Calu3 (cell line): ENCODE results near the gene ZMYND12. TPM values are rescaled to one million over a fixed set of nuclear protein-coding genes. Genes with fewer than 3 reads are reported as not detected.
"Not testable (repeated sequence)": the region's sequence is repeated elsewhere in the genome, so short reads cannot be mapped to it uniquely, and the experiment has no call there.

Experiments used
- BruUV-seq: library from RNA; stranded (reverse); fragments of 400-500 nt; replicated peaks from 2 replicates; lab custom pipeline; 2021; lab: Mats Ljungman, UMichigan
- CTCF ChIA-PET: fragments of 300-600 bp; sonication (Branson Sonifier 250); formaldehyde crosslinking; loops from one replicate; lab custom pipeline; 2022; ENCODE audit warnings: antibody characterized with exemption; lab: Charles Lee
- DNase-seq: peaks from one replicate; pipeline ENCODE4 v3.0.0; 2022
- H3K27ac Mint-ChIP-seq: one replicate; pipeline ENCODE4 v1.8.0; 2022; ENCODE audit warnings: mixed read lengths; ENCODE audit not compliant: unreplicated experiment
- H3K27me3 Mint-ChIP-seq: one replicate; pipeline ENCODE4 v1.8.0; 2022; ENCODE audit warnings: mixed read lengths; ENCODE audit not compliant: unreplicated experiment
- H3K36me3 Mint-ChIP-seq: one replicate; pipeline ENCODE4 v1.8.0; 2022; ENCODE audit warnings: mild to moderate bottlenecking, moderate library complexity, mixed read lengths; ENCODE audit not compliant: insufficient read depth, unreplicated experiment
- H3K4me1 Mint-ChIP-seq: one replicate; pipeline ENCODE4 v1.8.0; 2022; ENCODE audit warnings: mild to moderate bottlenecking, low read depth, mixed read lengths; ENCODE audit not compliant: unreplicated experiment
- H3K4me3 Mint-ChIP-seq: one replicate; pipeline ENCODE4 v1.8.0; 2022; ENCODE audit warnings: mild to moderate bottlenecking, low read depth, moderate library complexity, mixed read lengths; ENCODE audit not compliant: unreplicated experiment
- H3K9me3 Mint-ChIP-seq: one replicate; pipeline ENCODE4 v1.8.0; 2022; ENCODE audit warnings: low read depth, mixed read lengths; ENCODE audit not compliant: unreplicated experiment
- CTCF ChIP-seq: fragments of 200-600 bp; IDR thresholded peaks from one replicate; pipeline ENCODE4 v1.8.0; 2022; ENCODE audit warnings: antibody characterized with exemption; ENCODE audit not compliant: unreplicated experiment
- intact Hi-C: fragments of 100-400 bp; cut with micrococcal nuclease; formaldehyde crosslinking; loops from one replicate; pipeline ENCODE4 v1.10.0; 2022; ENCODE audit not compliant: unreplicated experiment
- total RNA-seq: library from RNA; stranded (reverse); gene quantifications from 2 replicates; pipeline ENCODE4 v1.2.3, GENCODE V29; 2022

The ZMYND12 gene
- total RNA-seq, 1 experiment from 2014 or later: 1.1 TPM

DNA sequence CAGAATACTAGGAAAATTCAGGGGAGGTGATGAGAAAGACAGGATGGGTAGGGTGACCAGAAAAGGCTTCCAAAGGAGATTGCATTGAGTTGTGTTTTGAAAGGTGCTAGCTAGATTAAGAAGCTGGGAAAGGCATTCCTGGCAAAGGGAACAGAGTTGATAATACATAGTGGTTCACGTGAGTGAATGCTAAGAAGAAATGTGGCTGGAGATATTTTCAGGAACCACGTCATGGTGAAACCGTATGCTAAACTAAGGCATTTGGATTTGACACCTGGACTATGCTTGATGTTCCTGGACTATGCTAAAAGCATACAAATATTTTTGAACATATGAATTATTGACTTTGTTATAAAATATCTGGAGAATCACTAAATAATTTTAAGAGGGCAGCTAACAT is 22.0 kb upstream of the ZMYND12 start:
- H3K4me3 Mint-ChIP-seq: no peak overlapping the region

DNA sequence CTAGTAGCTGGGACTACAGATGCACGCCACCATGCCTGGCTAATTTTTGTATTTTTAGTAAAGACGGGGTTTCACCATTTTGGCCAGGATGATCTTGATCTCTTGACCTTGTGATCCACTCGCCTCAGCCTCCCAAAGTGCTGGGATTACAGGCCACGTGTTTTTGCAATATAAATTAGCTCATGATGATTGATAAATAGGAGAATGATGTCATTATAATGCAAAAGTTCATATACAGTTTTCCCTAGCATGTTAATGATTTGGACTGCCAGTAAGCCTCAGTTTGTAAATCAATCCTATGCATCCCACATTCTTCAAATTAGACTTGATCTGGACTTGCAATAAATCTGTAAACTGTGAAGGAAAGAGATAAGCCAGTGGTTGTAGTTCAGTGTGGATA is 21.5 kb upstream of the ZMYND12 start:
- CTCF ChIA-PET, DNase-seq: not testable (repeated sequence)

More for the DNA sequence above, 22.0 kb upstream of the ZMYND12 start:
- DNase-seq: no peak
- H3K27ac Mint-ChIP-seq: no peak overlapping the region
- CTCF ChIA-PET: no interaction called here
- H3K36me3 Mint-ChIP-seq: no peaks in the 10 kb centered on the region
- no peaks in the 10 kb centered on the region for H3K4me1 Mint-ChIP-seq
- no peaks in the 10 kb centered on the region for H3K9me3 Mint-ChIP-seq
- intact Hi-C loops: no loop called here
- BruUV-seq: no TSS peak
- no peak for TF ChIP-seq CTCF
- no peaks in the 10 kb centered on the region for H3K27me3 Mint-ChIP-seq

GRCh38 chr1:42476605-42477004 is 20.8 kb upstream of the ZMYND12 start:
- Mint-ChIP-seq H3K27me3 (no peaks in the 10 kb centered on the region), H3K27ac (no peak overlapping the region), H3K36me3 (no peaks in the 10 kb centered on the region), H3K4me1 (no peaks in the 10 kb centered on the region), H3K9me3 (no peaks in the 10 kb centered on the region), H3K4me3 (no peak overlapping the region)
- DNase-seq: no peak
- intact Hi-C loops: no loop called here
- CTCF ChIA-PET: no interaction called here
- BruUV-seq: no TSS peak
- TF ChIP-seq CTCF: no peak

More for the DNA sequence above, 21.5 kb upstream of the ZMYND12 start:
- H3K27ac Mint-ChIP-seq, H3K4me3 Mint-ChIP-seq, H3K4me1 Mint-ChIP-seq, H3K36me3 Mint-ChIP-seq, H3K27me3 Mint-ChIP-seq, H3K9me3 Mint-ChIP-seq, intact Hi-C loops, BruUV-seq: not testable (repeated sequence)

DNA sequence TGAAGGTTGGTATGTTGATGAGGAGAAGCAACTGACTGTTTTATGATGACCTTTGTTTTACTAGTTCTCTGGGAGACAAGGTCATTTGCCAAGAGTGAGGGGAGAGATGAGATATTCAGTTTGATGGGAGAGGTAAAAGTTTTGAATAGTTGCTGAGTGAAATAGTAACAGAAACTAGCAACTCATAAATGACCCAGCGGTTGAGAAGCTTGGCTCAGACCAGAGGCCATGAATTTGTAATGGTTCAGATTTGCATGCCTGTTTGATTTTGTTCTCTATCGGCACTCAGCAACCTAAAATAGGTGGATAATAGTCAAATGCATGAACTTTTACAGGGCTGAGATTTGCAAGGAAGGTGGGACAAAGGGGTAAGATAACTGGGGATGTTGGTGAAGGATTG is 13.9 kb upstream of the ZMYND12 start:
- H3K4me1 Mint-ChIP-seq: no peaks in the 10 kb centered on the region
- TF ChIP-seq CTCF: no peak
- H3K9me3 Mint-ChIP-seq: no peaks in the 10 kb centered on the region
- intact Hi-C loops: no loop called here
- no TSS peak for BruUV-seq
- CTCF ChIA-PET: no interaction called here
- no peak overlapping the region for H3K4me3 Mint-ChIP-seq
- no peaks in the 10 kb centered on the region for H3K27me3 Mint-ChIP-seq
- H3K36me3 Mint-ChIP-seq: no peaks in the 10 kb centered on the region
- H3K27ac Mint-ChIP-seq: no peak overlapping the region
- DNase-seq: no peak

- H3K9me3 Mint-ChIP-seq: no peaks in the 10 kb centered on the region
- H3K4me3 Mint-ChIP-seq: no peak overlapping the region
- intact Hi-C loops: no loop called here
- no peak for DNase-seq
- peaks cover 21% of the 10 kb centered on the region for H3K4me1 Mint-ChIP-seq
- CTCF ChIA-PET: no interaction called here
- no TSS peak for BruUV-seq
- no peak for TF ChIP-seq CTCF
- H3K27me3 Mint-ChIP-seq: no peaks in the 10 kb centered on the region
- H3K36me3 Mint-ChIP-seq: peaks cover 26% of the 10 kb centered on the region
- H3K27ac Mint-ChIP-seq: no peak overlapping the region
These were observed 10.2 kb upstream of the ZMYND12 start for GRCh38 chr1:42466030-42466429.
